GM12892 (cell line): Measurements from ENCODE around the gene CST4.

ENCODE experiments used
- POLR2A ChIP-seq: IDR thresholded peaks from 2 replicates; pipeline ENCODE4 v1.6.1; 2011; ENCODE audit warnings: low read depth, low read length, control low read depth
- POLR2AphosphoS5 ChIP-seq: IDR thresholded peaks from 2 replicates; pipeline ENCODE4 v1.6.1; 2011; ENCODE audit warnings: low read depth, low read length, control low read depth
- TAF1 ChIP-seq: IDR thresholded peaks from 2 replicates; pipeline ENCODE4 v1.6.1; 2011; ENCODE audit warnings: low read depth, mild to moderate bottlenecking, control low read depth, low read length, borderline replicate concordance

DNA sequence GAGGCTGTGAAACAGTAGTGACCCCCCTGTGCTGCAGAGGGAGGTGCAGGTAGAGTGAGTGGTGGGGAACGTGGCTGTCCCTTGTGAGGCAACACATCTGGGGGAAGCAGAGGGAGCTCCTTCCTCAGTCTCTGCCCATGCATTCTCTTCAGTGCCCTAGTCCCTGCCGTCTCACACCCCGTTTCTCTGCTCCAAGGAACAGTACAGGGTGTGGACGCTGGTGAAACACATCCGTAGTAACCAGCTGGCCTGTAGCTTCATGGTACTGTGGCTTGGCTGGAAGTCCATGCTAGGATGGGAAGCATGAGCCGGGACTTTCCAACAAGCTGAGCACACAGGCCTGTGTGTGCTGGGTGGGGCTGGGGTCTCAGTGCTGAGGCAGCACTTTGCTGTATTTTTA lies 25.7 kb downstream of the CST4 start:
- TF ChIP-seq POLR2AphosphoS5 (no peak), TAF1 (no peak), POLR2A (no peak)
